Activated effector memory CD4-positive, alpha-beta T cell treated with anti-CD3 and anti-CD28 coated beads, Interleukin-2, amount 50 U/mL, for 16 hours (primary cell): Measurements from ENCODE around the gene LRMDA.

ENCODE experiments used
- DNase-seq: peaks from one replicate; pipeline ENCODE4 v3.0.0-alpha.2; 2020

Gene LRMDA

DNA sequence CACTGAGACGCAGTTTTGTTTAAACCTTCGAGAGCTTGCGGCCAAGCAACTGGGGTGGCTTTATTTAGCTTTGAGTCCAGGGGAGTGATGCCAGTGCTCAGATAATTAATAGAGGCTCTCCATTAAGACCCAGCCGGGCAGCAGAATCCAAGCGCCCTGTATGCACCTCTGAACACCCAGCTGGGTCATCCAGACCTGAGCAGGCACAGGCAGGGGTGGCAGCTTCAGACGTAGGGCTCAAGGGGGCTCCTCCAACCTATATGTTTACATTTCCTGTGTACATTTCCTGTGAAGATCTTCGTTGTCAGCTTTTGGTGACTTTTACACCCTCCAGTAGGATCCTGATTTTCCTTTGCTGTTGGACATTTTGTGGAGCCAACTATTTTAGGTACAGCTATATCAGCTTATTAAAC lies 719.5 kb downstream of the LRMDA start:
- no peak for DNase-seq

DNA sequence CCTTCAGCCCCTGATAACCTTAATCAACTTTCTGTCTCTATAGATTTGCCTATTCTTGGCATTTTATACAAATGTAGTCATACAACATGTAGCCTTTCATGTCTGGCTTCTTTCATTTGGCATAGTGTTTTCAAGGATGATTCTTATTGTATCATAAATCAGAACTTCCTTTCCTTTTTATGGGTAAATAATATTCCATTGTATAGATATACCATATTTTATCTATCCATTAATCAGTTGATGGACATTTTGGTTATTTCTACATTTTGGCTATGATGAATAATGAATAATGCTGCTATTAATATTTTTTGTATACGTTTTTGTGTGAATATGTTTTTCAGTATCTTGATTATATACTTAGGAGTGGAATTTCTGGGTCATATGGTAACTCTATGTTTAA lies 720.8 kb downstream of the LRMDA start:
- no peak for DNase-seq

DNA sequence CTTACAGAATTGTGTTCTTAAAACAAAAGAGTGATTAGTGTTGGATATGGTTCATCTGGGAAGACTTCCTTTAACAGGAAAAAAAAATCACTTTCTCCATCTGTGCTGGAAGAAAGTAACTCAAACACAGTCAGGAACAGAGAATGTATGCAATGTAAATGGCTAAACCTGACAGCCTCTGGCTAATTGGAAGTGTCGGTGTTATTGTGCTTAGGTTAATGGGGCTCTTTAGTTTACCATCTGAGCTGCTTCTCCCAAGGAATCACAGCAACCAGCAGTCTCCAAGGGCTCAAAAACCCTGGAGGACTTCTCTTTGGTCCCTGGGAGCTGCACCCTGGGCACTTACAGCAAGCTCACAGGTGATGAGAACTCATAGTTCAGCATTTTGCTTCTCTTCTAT lies 724.5 kb downstream of the LRMDA start:
- DNase-seq: no peak

DNA sequence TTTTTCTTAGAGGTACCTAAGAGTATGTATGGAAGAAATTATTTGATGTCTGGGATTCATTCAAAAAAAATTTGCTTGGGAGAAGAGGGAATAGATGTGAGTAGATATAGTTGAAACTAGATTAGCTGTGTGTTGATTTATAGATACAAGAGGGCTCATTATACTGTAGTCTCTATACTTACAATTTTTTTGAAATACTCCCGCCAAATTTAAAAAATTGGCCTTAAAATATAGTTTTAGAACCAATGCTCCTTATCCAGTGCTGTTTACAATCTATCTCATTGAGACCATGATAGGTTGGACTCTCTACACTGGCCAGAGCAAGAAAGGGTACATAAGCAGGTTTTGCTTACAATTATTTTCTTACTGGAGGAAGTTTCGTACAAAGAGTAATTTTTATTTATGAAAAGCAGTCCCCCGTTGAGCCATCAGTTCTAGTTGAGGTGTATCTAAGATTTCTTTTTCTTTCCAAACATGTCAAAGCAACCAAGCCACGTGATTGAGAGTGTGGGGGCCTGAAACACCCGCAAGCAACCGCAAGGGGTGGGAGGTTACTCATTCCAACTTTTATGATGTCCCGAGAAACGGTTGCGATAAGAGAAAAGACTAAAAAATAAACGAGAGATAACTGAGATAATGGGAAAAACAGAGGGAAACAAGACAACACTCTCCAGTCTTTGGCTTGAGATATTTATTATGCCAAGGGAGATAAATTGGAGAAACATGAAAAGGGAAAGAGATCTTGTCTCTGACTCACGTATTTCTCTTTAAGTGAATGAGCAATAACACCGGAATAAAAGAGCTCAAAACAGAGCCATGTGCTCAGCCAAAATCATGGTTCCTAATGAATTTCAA lies 729.2 kb downstream of the LRMDA start:
- no peak for DNase-seq

DNA sequence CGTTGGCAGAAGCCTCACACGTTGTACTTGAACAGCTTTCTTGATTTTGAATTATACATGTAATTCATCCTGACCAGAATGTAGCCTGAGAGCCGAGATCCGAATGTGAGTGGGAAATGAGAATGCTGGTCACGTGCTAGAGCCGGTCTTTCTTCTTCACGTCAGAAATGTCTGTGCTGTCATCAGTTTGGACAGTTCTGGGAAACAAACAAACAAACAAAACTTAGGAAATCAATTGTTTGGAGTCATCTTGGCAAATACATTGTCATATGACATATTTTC lies 729.8 kb downstream of the LRMDA start:
- DNase-seq: no peak

DNA sequence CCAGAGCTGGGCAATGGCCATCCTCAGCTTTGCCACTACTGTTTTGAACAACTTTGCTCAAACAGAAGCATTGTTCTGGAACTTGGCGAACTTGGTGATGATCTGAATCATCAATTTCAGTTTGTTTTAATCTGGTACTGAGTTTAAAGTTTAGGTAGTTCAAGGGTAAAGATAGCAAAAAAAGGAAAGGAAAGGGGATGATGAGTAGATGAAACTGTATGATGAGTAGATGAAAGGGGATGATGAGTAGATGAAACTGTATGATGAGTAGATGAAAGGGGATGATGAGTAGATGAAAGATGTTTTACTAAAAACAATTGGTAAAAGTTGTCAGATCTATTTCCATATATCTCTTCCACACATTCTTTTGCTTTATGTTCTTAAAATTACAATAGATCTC lies 737.0 kb downstream of the LRMDA start:
- no peak for DNase-seq

DNA sequence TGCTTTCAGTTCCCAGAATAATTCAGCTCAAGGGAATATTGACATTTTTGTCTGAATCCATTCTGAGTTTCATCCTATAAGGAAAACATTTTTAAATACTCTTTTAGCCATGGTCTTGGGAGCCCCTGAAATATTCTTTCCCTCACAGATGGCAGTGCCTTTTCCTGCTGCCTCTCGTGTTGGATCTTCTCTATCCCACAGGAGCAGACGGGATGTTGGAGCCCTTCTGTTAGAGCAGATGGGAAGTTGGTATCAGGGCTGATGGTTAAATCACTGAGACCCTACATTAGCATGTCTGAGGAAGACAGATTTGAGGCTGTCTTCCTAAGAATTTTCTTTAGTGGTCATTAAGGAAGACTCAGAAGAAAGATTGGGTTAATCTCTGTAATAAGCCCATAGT lies 737.8 kb downstream of the LRMDA start:
- no peak for DNase-seq

DNA sequence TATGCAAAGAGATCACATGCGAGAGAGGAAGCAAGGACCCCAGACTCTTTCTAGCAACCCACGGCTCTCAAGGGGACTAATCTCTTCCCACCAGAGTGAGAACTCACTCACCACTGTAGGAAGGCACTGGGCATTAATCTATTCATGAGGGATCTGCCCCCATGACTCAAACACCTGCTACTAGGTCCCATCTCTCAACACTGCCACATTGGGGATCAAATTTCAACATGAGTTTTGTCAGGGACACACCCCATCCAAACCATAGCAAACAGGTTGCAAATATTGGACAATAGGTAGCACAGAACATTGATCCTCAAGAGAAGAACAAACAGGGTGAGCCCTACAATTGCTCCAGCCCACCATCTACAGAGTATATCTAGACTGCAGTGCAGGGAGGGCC lies 740.6 kb downstream of the LRMDA start:
- no peak for DNase-seq

DNA sequence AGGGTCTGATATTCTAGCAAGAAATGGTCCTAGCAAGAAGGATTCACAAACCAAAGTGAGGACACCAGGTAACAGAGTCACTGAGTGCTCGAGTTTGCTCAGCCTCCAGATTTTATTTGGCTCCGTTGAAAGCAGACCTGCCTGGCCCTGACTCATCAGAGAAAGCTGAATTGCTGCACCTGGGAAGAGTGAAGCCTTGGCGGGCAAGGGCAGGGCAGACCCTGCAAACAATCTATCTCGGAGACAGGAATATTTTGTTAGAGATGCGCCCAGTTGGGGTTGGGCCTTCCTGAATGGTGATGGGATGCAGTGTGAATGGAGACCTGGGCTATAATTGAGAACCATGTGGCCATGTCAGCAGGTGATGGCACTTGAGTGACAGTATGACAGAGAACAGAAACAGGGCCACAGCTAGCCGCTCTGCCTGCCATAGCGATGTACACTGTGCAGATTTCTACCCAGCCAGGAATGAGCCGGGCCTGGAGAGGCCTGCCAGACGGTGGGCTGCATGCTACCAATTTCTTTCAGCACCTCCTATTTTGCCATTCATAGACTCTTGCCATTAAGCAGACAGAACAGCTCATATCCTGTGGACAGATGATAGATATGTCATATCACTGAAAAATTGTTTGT lies 744.2 kb downstream of the LRMDA start:
- DNase-seq: no peak

DNA sequence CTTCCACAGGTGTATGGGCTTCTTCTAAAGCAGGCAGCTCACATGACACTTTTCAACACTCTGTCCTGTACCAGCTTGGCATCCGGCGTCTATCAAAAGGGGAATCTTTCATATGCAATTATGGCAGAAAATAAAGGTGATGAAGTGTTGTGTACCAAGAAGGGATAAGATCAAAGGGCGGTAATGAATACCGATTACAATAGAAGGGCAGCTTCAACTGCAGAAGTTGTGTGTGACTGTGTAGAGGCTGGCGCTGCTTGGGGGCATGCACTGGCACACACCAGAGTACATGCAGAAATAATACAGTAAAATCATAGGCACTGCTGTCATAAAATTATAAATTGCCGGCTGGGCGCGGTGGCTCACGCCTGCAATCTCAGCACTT lies 744.7 kb downstream of the LRMDA start:
- DNase-seq: no peak

DNA sequence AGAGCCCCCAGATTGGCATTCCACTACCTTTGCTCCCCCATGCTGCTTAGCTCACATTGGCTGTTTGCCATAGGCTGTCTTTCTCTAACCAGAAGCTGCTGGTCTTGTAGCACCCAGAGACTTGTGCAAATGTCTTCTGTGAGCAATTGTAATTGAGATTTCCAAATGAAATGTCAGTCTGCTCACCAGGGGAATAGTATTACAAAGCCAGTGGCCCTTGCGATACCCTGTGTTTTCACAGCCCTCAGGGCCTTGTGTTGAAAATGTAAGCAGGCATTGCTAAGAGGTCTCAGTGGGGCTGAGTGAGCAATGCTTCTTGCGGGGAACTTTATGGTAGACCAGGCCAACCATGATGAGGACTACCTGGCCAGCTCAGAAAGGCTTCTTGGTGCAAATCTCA lies 746.5 kb downstream of the LRMDA start:
- DNase-seq: no peak

DNA sequence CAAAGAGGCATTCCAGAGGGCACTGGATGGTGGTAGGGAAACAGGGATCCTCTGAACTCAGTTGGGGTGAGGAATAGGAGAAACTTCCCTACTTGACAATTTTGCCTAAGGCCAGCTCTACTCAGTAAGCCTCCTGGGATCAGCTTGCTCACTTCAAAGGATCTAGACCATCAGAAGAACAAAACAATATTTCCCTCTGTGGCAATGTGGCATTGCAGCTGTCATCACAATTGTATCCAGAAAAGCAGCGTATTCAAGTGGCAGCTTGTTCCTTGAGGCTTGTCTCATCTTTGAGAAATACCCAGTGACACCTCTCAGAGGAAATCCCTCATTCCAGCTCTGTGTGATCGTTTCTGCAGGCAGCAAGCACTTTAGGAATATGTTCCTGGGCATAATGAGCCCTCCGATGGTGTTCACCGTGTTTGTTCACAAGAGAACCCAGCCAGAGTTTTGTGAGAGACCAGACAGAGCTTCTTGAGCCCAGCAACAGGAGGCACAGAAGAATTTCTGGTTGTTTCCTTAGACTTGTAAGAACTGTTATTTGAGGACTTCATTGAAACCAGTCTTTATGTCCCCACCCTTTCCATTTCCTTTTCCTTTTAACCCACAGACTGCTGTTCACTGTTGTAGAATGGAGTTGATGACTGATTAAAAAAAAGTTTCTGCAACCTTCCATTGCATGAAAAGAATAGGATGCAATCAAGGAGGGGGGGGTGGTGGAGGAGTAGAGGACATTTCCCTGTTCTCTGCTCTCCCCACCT lies 747.3 kb downstream of the LRMDA start:
- no peak for DNase-seq

DNA sequence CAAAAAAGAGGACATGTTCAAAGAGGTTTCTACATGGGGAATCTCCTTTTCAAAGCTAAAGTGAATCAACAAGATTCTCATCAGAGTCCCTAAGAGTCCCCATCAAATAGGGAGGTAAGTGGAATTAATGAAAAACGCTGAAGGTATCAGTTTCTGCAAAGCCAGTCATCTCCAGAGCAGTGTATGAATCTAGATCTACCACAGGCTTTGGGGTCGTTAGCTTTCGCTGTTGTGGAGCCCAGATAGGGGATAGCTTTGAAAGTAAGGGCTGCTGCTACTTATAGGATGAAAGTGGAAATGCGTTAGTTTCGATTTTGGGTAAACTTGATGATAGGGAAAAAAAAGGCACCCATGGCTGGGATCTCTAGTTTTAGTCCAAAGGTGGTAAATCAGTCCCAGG lies 748.4 kb downstream of the LRMDA start:
- no peak for DNase-seq

DNA sequence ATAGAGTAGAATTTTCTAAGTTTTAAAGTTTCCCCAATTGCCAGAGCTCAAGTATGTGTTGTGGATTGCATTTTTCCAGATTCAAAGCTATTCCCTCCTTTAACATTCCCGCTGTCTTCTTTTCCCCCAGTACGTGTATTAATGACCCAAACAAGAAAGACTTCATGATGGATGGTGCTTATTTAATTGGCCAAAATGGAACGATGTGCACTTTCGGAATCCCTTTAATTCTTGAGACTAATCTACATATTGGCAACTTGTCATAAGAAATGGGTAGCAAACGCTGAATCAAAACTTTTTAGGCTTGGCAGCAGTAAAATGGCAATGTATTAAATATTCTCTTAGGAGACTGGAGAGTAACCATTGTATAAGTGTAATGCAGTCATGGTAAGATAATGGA lies 753.2 kb downstream of the LRMDA start:
- no peak for DNase-seq

DNA sequence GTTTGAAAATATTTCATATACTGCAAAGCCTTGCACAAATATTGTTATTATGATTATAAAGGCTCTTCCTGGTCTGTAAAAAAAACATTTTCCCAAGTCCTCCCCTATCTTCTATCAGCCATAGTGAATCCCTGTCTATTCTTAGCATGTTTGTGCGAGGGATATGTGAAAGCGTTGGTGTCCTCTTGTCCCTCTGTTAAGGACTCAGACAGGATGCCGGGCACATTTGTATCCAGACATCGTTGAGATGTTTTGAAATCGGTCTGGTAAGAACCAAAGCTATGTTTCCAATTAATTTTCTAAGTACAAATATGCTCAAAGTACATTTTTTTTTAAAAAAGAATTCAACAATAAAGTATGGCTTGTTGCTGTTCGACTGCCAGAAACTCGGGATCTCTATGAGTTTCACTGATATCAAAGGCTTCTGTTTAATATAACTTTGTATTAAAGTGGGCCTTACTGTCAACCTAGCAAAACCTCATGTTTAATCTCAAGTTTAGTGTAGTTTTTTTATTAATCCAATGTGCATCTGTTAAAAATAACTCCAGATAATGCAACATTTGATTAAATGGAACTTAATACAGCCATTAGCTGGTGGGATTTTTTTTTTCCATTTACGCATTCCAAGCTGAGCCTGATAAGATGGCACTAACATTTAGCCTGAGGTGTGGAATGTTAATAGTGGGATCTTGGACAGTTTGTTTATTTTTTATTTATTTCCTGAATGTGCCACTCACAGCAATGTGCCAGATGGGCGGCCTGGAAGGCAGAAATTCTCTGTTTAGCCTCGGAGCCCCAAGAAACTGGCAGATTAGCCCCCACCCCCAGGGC lies 754.3 kb downstream of the LRMDA start:
- no peak for DNase-seq

DNA sequence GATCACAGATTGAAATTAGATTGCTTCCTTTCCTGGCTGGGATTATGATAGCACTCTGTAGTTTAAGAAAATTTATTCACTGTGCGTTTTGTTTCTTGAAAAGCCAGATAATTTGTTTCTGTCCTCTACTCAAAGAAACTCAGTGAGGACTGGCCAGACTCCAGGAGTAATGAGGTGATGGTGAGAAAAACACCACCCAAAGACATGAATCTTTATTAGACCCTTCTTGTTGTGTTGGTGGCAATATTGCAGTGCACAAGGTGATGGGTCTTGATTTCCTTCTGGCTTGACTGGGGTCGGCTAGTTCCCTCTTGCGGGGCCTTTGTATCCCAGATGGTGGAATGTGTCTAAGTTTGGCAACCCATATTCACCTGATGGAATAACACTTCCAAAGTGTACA lies 756.8 kb downstream of the LRMDA start:
- DNase-seq: no peak

DNA sequence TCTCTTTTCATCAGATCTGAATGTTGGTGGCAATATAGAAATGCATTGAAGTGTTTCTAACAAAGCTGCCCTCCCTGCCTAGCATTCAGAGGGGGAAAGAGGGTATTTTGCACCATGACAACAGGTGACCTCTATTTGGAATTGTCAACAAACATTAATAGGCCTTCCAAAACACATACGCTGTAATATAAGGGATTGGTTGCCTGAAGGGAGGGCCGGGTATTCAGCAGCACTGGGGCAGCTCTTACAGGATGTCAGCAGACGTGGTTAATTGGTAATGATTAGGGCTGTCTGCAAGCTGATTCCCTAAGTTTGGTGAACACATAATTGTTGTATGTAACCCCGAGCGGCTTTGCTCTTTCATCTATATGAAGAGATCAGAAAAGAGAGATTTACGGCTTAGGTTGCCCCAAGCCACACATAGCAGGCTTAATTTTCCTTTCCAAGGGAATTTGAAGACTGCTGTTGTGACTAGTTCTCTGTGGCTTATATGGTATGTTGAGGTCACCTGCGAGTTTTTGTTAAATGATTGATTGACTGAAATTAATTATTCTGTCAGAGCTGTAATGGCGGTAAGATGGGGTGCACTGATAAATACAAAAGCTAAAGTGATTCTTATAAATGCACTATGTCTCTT lies 759.3 kb downstream of the LRMDA start:
- no peak for DNase-seq

DNA sequence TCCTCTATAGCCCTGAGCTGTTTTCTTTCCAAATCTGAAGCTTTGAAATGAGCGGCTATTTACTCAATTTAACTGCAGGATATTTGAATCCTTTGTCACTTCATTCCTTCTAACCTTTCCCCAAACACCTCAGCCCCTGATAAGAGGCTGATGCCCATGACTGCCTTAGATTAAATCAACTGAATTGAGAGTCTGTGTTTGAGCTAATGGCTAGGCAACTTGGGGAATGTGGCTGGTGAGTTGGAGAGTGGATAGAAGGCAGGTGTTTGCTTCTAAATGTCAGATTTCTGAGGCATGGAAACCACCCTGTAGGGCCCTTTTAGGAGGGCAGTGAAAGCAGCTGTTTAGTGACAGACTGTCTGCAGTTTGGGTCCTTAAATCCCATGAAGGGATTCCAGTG lies 759.9 kb downstream of the LRMDA start:
- DNase-seq: no peak

DNA sequence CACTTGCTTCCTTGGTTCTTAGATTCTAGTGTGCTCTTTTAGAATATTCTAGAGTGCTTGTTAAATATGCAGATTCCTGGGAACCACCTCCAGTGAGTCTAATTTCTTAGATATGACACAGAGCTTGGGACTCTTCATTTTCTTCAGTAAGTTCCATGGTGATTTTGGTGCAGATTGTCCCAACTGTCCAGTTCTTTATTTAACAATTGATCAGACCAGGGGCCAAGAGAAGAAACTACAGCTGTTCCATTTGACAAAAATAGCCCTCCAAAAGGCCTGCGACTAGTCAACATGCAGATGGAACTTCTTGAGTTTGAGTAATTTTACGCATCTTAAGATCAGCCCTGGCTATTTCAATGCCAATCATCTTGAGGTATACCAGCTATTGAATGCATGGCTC lies 760.7 kb downstream of the LRMDA start:
- no peak for DNase-seq

DNA sequence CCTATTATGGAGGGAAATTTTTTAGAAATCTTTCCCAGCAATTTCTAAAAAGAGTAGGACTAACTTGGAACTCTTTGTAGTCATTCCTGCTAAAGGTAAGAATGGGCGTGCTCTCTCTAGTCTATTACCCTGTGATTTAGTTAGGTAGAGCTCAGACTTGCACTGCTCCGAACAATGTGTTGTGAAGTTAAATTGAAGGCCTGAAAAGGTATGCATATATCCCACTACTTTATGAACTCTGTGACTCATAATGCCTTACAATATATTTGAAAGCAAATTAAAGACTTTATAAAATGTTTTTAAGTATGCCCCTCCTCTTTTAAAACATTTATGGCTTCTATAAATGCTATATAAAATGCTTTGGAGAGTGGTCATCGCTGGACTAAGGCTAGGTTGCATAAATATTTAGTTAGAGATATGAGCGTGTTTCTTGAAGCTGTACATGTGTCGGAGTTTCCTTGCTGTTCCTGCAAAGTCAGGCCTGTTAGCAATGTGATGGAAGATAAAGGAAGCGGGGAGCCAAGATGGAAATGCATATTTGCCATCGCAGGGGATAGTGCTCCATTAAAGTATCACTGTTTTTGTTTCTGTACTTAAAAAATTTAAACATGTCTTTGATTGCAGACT lies 761.4 kb downstream of the LRMDA start:
- no peak for DNase-seq

DNA sequence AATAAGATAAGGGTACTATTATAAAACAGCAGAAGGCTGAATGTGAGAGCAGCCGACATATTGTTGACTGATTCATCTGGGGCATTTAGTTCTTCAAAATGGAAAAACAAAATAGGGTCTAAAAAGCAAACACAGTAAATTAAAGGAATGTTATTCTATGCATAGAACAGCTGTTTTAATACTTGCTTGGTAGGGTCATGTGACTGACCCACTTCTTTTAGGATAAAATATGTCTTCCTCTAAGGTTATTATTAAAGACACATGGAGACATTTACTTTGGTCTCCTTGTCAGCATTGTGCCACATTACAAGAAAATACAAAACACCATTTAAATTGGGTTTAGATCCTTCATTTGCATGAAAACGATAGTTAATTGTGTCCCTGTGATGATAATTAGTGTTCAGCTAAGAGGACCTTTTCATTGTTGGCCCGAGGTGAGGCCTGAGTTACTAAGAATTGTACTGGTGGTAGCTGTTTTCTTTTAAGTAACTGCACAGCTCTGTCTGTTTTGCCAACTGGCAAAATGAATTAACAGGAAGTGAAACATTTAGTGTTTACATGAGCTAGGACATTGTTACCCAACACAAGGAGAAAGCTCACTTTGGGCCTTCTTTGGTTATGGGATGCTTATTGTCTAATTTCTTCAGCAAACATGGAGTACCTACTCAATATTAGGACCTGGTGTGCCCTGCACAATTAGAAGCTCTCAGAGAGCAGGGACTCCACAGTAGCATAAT lies 764.4 kb downstream of the LRMDA start:
- DNase-seq: no peak

DNA sequence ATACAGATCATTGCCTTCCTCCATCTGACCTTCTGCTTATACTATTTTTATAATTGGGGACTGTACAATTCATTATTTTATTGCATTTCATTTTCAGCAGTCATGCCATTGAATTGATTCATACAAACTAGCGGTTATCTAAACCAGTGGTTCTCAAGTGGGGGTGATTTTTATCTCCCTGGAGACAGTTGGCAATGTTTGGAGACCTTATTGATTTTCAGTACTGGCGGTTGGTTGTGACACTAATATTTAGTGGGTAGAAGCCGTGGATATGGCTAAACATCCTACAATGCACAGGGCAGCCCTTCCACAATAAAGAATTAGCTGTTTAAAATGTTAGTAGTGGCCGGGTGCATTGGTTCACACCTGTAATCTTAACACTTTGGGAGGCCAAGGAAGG lies 765.9 kb downstream of the LRMDA start:
- no peak for DNase-seq
